HFFc6 (cell line): ENCODE measurements around the gene PCSK6. TPM values are rescaled to one million over a fixed set of nuclear protein-coding genes. Genes with fewer than 3 reads are reported as not detected.

ENCODE experiments used
- DNase-seq: peaks from one replicate; pipeline ENCODE4 v3.0.0-alpha.2; 2018
- H3K27ac Mint-ChIP-seq: 2 replicates; pipeline ENCODE4 v1.8.0; 2020; ENCODE audit warnings: mild to moderate bottlenecking, mixed read lengths
- H3K27me3 Mint-ChIP-seq: 2 replicates; pipeline ENCODE4 v1.8.0; 2021; ENCODE audit warnings: mild to moderate bottlenecking, moderate library complexity, mixed read lengths; ENCODE audit not compliant: insufficient read depth
- H3K36me3 Mint-ChIP-seq: 2 replicates; pipeline ENCODE4 v1.8.0; 2021; ENCODE audit warnings: low read depth, mixed read lengths
- H3K4me1 Mint-ChIP-seq: 2 replicates; pipeline ENCODE4 v1.8.0; 2020; ENCODE audit warnings: low read depth, mixed read lengths
- H3K4me3 Mint-ChIP-seq: 2 replicates; pipeline ENCODE4 v1.8.0; 2020; ENCODE audit warnings: mild to moderate bottlenecking, moderate library complexity, mixed read lengths
- H3K9me3 Mint-ChIP-seq: 2 replicates; pipeline ENCODE4 v1.8.0; 2020; ENCODE audit warnings: mild to moderate bottlenecking, mixed read lengths
- total RNA-seq, 6 experiments: library from RNA; stranded (reverse); fragmentation: NEBNext Ultra II Directional; extraction: Animal tissue kit (Norgen Biotek cat#: 25700); gene quantifications; 2 replicates in 1 of 6; 3 replicates in 5 of 6; pipeline ENCODE4 v1.2.3, GENCODE V29; 2021
- TF ChIP-seq, protein P1 (sequence below): fragments of 200-600 bp; sonication (generic); IDR thresholded peaks from 2 replicates; pipeline ENCODE4 v1.5.0; 2021; ENCODE audit warnings: antibody characterized with exemption, mild to moderate bottlenecking

The PCSK6 gene
- total RNA-seq, 6 experiments from 2014 or later: not detected

- Mint-ChIP-seq H3K4me3 (no peak overlapping the region), H3K4me1 (peaks cover 4% of the 10 kb centered on the region; the same call in 1 of the 2 replicates), H3K27me3 (peaks cover 51% of the 10 kb centered on the region), H3K9me3 (no peaks in the 10 kb centered on the region), H3K27ac (no peak overlapping the region), H3K36me3 (no peaks in the 10 kb centered on the region)
- DNase-seq: no peak
- TF ChIP-seq, protein P1, sequence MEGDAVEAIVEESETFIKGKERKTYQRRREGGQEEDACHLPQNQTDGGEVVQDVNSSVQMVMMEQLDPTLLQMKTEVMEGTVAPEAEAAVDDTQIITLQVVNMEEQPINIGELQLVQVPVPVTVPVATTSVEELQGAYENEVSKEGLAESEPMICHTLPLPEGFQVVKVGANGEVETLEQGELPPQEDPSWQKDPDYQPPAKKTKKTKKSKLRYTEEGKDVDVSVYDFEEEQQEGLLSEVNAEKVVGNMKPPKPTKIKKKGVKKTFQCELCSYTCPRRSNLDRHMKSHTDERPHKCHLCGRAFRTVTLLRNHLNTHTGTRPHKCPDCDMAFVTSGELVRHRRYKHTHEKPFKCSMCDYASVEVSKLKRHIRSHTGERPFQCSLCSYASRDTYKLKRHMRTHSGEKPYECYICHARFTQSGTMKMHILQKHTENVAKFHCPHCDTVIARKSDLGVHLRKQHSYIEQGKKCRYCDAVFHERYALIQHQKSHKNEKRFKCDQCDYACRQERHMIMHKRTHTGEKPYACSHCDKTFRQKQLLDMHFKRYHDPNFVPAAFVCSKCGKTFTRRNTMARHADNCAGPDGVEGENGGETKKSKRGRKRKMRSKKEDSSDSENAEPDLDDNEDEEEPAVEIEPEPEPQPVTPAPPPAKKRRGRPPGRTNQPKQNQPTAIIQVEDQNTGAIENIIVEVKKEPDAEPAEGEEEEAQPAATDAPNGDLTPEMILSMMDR: no peak
These were observed 3.5 kb upstream of the PCSK6 start for GRCh38 chr15:101492766-101493692.

DNA sequence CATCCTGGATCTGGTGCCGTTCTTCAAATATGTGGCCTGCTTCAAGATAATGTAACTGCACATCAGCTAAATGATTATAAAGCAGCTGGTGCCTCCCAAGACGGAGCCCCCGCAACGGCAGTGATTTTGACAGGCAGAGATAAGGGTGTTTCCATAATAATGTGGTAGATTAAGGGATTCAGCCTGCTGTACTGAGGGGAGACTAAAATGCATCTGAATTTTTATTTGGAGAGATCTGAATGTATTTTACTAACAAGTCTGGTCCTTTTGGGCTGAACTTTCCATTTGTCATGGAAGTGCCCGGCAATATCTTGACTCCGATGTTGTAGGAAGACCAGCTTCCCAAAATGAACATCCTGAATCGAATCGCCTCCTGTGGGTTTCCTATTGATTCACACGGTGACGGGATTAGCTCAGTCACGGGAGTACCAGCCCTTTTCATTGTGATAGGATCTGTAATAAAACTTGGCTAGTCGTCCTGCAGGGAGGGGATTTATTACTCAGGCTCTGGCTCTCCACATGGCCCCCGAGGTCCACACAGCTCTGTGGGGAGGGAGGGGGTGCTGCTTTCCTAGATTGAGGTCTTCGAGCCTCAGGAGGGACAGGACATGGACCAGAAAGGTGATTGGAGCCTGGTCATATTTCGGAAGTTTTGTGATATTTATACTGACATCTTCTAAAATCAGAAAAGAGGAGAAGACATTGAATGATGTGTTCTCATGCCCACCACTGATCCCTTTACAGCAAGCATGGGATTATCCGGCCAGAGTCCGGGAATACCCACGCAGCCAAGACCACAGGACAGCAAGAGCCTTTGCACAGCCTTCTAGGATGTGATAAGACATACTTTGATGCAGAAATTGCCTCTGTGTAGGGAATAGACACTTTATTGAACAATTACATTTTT is 2.5 kb upstream of the PCSK6 start:
- H3K9me3 Mint-ChIP-seq: no peaks in the 10 kb centered on the region
- TF ChIP-seq, protein P1: no peak
- no peak for DNase-seq
- H3K27me3 Mint-ChIP-seq: peaks cover 47% of the 10 kb centered on the region
- 0 out of 2 replicates have a peak, but pooled peaks cover 2% of the 10 kb centered on the region for H3K4me1 Mint-ChIP-seq
- H3K4me3 Mint-ChIP-seq: no peak overlapping the region
- no peak overlapping the region for H3K27ac Mint-ChIP-seq
- no peaks in the 10 kb centered on the region for H3K36me3 Mint-ChIP-seq

GRCh38 chr15:101490922-101491733 is 1.6 kb upstream of the PCSK6 start:
- TF ChIP-seq, protein P1: no peak
- DNase-seq: no peak
- H3K4me3 Mint-ChIP-seq: no peak overlapping the region
- H3K27me3 Mint-ChIP-seq: peaks cover 44% of the 10 kb centered on the region
- no peaks in the 10 kb centered on the region for H3K36me3 Mint-ChIP-seq
- no peaks in the 10 kb centered on the region for H3K9me3 Mint-ChIP-seq
- H3K27ac Mint-ChIP-seq: no peak overlapping the region
- H3K4me1 Mint-ChIP-seq: peaks cover 7% of the 10 kb centered on the region; the same call in 1 of the 2 replicates

GRCh38 chr15:101490408-101490891 is 943 bp upstream of the PCSK6 start:
- TF ChIP-seq, protein P1: no peak
- Mint-ChIP-seq H3K9me3 (no peaks in the 10 kb centered on the region), H3K27me3 (peaks cover 44% of the 10 kb centered on the region), H3K27ac (no peak overlapping the region), H3K4me1 (peaks cover 7% of the 10 kb centered on the region; the same call in 1 of the 2 replicates), H3K4me3 (no peak overlapping the region), H3K36me3 (no peaks in the 10 kb centered on the region)
- DNase-seq: no peak

- no peaks in the 10 kb centered on the region for H3K9me3 Mint-ChIP-seq
- H3K36me3 Mint-ChIP-seq: no peaks in the 10 kb centered on the region
- no peak overlapping the region for H3K4me3 Mint-ChIP-seq
- peaks cover 40% of the 10 kb centered on the region for H3K27me3 Mint-ChIP-seq
- TF ChIP-seq, protein P1: no peak
- H3K27ac Mint-ChIP-seq: no peak overlapping the region
- no peak for DNase-seq
- peaks cover 7% of the 10 kb centered on the region; the same call in 1 of the 2 replicates for H3K4me1 Mint-ChIP-seq
These were observed 289 bp downstream of the PCSK6 start for GRCh38 chr15:101489237-101489598.
